Keratinocyte (primary cell): ENCODE data around the gene CYP46A1.

Source experiments
- CTCF ChIP-seq, 3 experiments: IDR thresholded peaks in 1 of 3; conservative IDR thresholded peaks in 1 of 3; optimal IDR thresholded peaks in 1 of 3; 2 replicates in 2 of 3; 3 replicates in 1 of 3; pipeline versions ENCODE3 to v1.5.1; 2011; ENCODE audit warnings: low read length in 3 of 3, mild to moderate bottlenecking in 3 of 3, moderate library complexity in 2 of 3, control low read depth in 1 of 3, inconsistent platforms in 1 of 3; ENCODE audit not compliant: insufficient read depth in 2 of 3; ENCODE audit errors: extremely low read depth in 1 of 3
- EZH2 ChIP-seq: IDR thresholded peaks from one replicate; pipeline ENCODE4 v1.6.1; 2012; ENCODE audit warnings: inconsistent platforms, mild to moderate bottlenecking, low read length, moderate library complexity

- TF ChIP-seq CTCF (optimal IDR thresholded peaks at IDR 0.05 in 1 of 3, IDR thresholded peaks at IDR 0.05 in 1 of 3, conservative IDR thresholded peaks at IDR 0.05 in 1 of 3; ENCODE audit: extremely low read depth in 1 of 3, insufficient read depth in 2 of 3, low read length in 3 of 3) (no peak), EZH2 (no peak)
Measured at GRCh38 chr14:99656171-99656570, 27.9 kb upstream of the CYP46A1 start.
